Transverse colon (tissue), 4 donors: ENCODE data around the gene SLC25A1. TPM values are rescaled to one million over a fixed set of nuclear protein-coding genes. Genes with fewer than 3 reads are reported as not detected.

Experiments
- DNase-seq: peaks from one replicate; pipeline ENCODE4 v3.0.0-alpha.2; 2019
- H3K27ac ChIP-seq, 4 donors: fragments of 200-600 bp; sonication (generic); 2 replicates each; pipeline ENCODE4 v1.5.1; 2016 to 2018; ENCODE audit warnings: inconsistent platforms in 4 of 4
- H3K27me3 ChIP-seq: fragments of 200-600 bp; sonication (generic); 2 replicates; pipeline ENCODE4 v1.5.1; 2017; ENCODE audit warnings: inconsistent platforms
- H3K36me3 ChIP-seq, 4 donors: fragments of 200-600 bp; sonication (generic); 2 replicates each; pipeline ENCODE4 v1.5.1; 2017 to 2019; ENCODE audit warnings: inconsistent platforms in 4 of 4
- H3K4me1 ChIP-seq, 4 donors: fragments of 200-600 bp; sonication (generic); 2 replicates each; pipeline ENCODE4 v1.5.1; 2017 to 2020; ENCODE audit warnings: inconsistent platforms in 4 of 4
- H3K4me3 ChIP-seq, 4 donors: fragments of 200-600 bp; sonication (generic); 1 replicate in 1 of 4; 2 replicates in 3 of 4; pipeline versions ENCODE4 v1.5.1 to v1.6.1; 2017 to 2019; ENCODE audit warnings: inconsistent platforms in 4 of 4
- H3K9me3 ChIP-seq, 2 donors: fragments of 200-600 bp; sonication (generic); 2 replicates each; pipeline ENCODE4 v1.5.1; 2017 to 2019; ENCODE audit warnings: inconsistent platforms in 2 of 2
- CTCF ChIP-seq, 5 experiments: fragments of 200-600 bp in 3 of 5; fragments of 450-650 bp in 2 of 5; sonication (generic) in 3 of 5; IDR thresholded peaks; 1 replicate in 2 of 5; 2 replicates in 3 of 5; pipeline ENCODE4 v1.5.1; 2016 to 2017; ENCODE audit warnings: antibody characterized with exemption in 5 of 5, inconsistent platforms in 3 of 5, mild to moderate bottlenecking in 2 of 5, moderate library complexity in 1 of 5
- EP300 ChIP-seq: sonication (generic); formaldehyde crosslinking; IDR thresholded peaks from one replicate; pipeline ENCODE4 v1.6.1; 2017; ENCODE audit warnings: antibody characterized with exemption, low read depth
- POLR2A ChIP-seq: fragments of 450-650 bp; IDR thresholded peaks from one replicate; pipeline ENCODE4 v1.6.1; 2016; ENCODE audit warnings: antibody characterized with exemption, mild to moderate bottlenecking, moderate library complexity
- POLR2AphosphoS5 ChIP-seq, 3 donors: sonication (generic); formaldehyde crosslinking; IDR thresholded peaks; one replicate each; pipeline ENCODE4 v1.6.1; 2016; ENCODE audit warnings: antibody characterized with exemption in 3 of 3
- WGBS, 2 donors: methylation state at CpG; one replicate each; pipeline ENCODE4 v1.1.5; 2018; ENCODE audit warnings: low coverage in 1 of 2; 5-methylcytosine and 5-hydroxymethylcytosine counted together
- in situ Hi-C, 4 donors: fragments of 200-750 bp; cut with MboI; loops; one replicate each; pipeline versions ENCODE4 v1.15.0 to v1.15.1; 2017; ENCODE audit warnings: low sequenced_read_pairs in 3 of 4, low pct_ligation_motif_present in 1 of 4, low pct_unique_long_range_greater_than_20kb in 1 of 4
- intact Hi-C: fragments of 100-400 bp; cut with DNase I; formaldehyde crosslinking; loops from one replicate; pipeline ENCODE4 v1.15.1; 2023; ENCODE audit warnings: low total_unique reads
- total RNA-seq, 4 donors: library from RNA; depleted of rRNA; stranded (reverse); fragments of >200 nt; gene quantifications; one replicate each; pipeline ENCODE4 v1.1.0, GENCODE V29; 2016

The SLC25A1 gene
- total RNA-seq, 4 donors from 2014 or later: 80.2 to 146 (median 132) TPM

- Histone ChIP-seq H3K4me1 (no peaks in the 10 kb centered on the region), H3K27ac (no peak overlapping the region), H3K36me3 (no peaks in the 10 kb centered on the region), H3K4me3 (no peak overlapping the region), H3K27me3 (no peaks in the 10 kb centered on the region), H3K9me3 (no peaks in the 10 kb centered on the region)
- intact Hi-C loops: no loop called here
- in situ Hi-C loops: loop anchor here in 1 of 4 donors (25.0 kb wide), 1 partner anchor 435 kb away; no protein-coding TSS in a partner anchor
- WGBS, 2 donors: 95 to 96% methylated on average over 5 to 15 of the region's 18 CpGs
- TF ChIP-seq CTCF (IDR thresholded peaks at IDR 0.05): no peak
- TF ChIP-seq POLR2A: no peak
- no peak for TF ChIP-seq POLR2AphosphoS5 (IDR thresholded peaks at IDR 0.05)
- no peak for TF ChIP-seq EP300
- DNase-seq: no peak
These were observed 23.6 kb upstream of the SLC25A1 start for GRCh38 chr22:19201869-19202798.

GRCh38 chr22:19201130-19201868 is 22.8 kb upstream of the SLC25A1 start:
- no peaks in the 10 kb centered on the region for H3K9me3 ChIP-seq

GRCh38 chr22:19199479-19199878 is 20.9 kb upstream of the SLC25A1 start:
- no peaks in the 10 kb centered on the region for H3K36me3 ChIP-seq
- intact Hi-C loops (no loop called here), in situ Hi-C loops (loop anchor here in 1 of 4 donors (25.0 kb wide), 1 partner anchor 438 kb away; no protein-coding TSS in a partner anchor)
- no peak overlapping the region for H3K27ac ChIP-seq
- H3K4me1 ChIP-seq: no peaks in the 10 kb centered on the region
- no peak for TF ChIP-seq POLR2AphosphoS5 (IDR thresholded peaks at IDR 0.05)
- TF ChIP-seq CTCF (IDR thresholded peaks at IDR 0.05): no peak
- TF ChIP-seq POLR2A: no peak
- WGBS, 2 donors: 88 to 89% methylated on average over 5 to 8 of the region's 8 CpGs
- H3K4me3 ChIP-seq: no peak overlapping the region
- H3K9me3 ChIP-seq: no peaks in the 10 kb centered on the region
- DNase-seq: no peak
- H3K27me3 ChIP-seq: no peaks in the 10 kb centered on the region

More at GRCh38 chr22:19201130-19201868, 22.8 kb upstream of the SLC25A1 start:
- no peaks in the 10 kb centered on the region for H3K36me3 ChIP-seq
- H3K4me1 ChIP-seq: no peaks in the 10 kb centered on the region
- in situ Hi-C loops: loop anchor here in 1 of 4 donors (25.0 kb wide), 1 partner anchor 436 kb away; no protein-coding TSS in a partner anchor
- H3K27ac ChIP-seq: no peak overlapping the region
- WGBS, 2 donors: 94 to 98% methylated on average over 7 to 23 of the region's 23 CpGs
- no peak for DNase-seq
- no peak for TF ChIP-seq EP300
- no peak for TF ChIP-seq CTCF (IDR thresholded peaks at IDR 0.05)
- no peak overlapping the region for H3K4me3 ChIP-seq
- no peaks in the 10 kb centered on the region for H3K27me3 ChIP-seq
- intact Hi-C loops: no loop called here
